LHCN-M2 (cell line): ENCODE measurements around the gene AFAP1L2. TPM values are rescaled to one million over a fixed set of nuclear protein-coding genes. Genes with fewer than 3 reads are reported as not detected.

Source experiments
- DNase-seq: peaks from one replicate; pipeline ENCODE4 v3.0.0-alpha.2; 2012; ENCODE audit warnings: low read depth
- total RNA-seq: library from RNA; depleted of rRNA; stranded (reverse); fragments of >200 nt; gene quantifications from 2 replicates; pipeline ENCODE4 v1.2.3, GENCODE V29; 2014

The AFAP1L2 gene
- total RNA-seq, 1 experiment from 2014 or later = under 0.01 TPM

DNA sequence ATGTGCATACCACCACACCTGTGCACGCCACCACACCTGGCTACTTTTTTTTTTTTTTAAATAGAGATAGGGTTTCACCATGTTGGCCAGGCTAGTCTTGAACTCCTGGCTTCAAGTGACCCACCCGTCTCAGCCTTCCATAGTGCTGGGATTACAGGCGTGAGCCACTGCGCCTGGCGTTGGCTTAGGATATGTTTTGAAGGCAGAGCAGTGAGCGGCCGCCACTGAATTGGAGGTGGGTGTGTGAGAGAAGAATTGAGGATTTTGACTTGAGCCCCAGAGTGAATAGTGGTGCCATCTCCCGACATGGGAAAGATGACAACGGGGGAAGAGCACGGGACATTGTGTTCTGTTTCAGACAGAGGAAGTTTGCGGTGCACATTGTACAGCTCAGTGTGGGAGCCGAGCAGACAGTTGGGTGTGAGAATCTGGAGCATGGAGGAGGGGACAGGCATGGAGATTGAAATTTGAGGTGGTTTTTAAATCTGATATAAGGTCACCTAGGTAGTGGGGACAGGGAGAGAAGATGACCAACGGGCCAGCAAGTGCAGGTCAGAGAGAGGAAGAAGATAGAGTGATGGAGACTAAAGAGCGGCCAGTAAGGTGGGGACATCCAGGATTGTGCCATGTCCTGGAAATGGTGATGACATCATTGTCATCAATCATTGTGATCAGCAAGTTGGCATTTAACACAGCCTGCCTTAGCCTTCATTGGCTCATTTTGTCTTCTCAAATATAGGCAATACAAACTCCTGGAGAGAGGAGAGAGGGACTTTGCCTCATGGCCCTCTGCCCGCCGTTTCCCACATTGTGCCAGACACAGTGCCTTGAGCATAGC, 129.5 kb downstream of the AFAP1L2 start:
- no peak for DNase-seq

DNA sequence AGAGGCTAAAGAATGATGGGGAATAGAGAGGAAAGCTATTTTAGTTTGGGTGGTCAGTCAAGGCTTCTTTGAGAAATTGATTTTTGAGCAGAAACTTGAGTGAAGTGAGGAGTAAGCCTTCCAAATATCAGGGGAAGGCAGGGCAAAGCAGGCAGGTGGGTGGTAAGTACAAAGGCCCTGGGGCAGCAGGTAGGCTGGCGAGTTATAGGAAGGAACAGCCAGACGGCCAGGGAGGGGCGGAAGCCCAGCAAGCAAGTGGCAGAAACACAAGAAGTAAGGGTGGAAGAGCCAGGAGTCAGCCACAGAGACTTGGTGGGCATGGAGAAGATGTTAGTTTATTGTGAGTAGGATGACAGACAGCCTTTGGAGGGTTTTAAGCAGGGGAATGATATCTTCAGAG, 130.4 kb downstream of the AFAP1L2 start:
- no peak for DNase-seq

DNA sequence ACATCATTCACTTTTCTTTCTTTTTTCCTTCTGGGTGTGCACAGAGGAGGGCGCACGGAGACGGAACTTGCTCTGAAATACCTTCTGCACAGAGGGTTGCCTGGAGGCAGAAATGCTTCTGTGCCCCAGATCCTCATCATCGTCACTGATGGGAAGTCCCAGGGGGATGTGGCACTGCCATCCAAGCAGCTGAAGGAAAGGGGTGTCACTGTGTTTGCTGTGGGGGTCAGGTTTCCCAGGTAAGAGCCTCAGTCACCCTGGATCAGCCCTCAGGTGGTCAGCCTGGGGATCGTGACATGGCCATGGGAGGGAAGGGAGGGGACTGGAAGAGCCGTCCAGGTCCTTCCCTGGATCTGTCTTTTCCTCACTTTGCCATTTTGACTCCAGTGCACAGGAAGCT, 131.6 kb downstream of the AFAP1L2 start:
- no peak for DNase-seq

DNA sequence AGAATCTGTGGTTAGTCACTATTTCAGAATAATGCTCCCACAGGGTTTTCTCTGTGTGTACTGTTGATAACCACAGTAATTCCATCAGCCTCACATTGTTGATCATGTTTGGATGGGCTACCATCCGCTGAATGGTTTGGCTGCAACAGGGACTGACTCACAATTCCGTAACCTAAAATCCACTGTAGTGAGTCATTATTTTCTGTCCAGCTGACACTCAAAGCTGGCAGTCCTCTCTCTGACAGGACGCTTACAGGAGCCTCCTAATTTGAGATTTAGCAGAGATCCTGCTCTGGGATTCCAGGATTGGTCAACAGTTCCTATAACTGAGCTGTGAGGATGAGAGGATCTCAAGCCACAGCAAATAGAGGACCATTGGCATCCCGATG, 132.5 kb downstream of the AFAP1L2 start:
- DNase-seq = peak; percentile 95

DNA sequence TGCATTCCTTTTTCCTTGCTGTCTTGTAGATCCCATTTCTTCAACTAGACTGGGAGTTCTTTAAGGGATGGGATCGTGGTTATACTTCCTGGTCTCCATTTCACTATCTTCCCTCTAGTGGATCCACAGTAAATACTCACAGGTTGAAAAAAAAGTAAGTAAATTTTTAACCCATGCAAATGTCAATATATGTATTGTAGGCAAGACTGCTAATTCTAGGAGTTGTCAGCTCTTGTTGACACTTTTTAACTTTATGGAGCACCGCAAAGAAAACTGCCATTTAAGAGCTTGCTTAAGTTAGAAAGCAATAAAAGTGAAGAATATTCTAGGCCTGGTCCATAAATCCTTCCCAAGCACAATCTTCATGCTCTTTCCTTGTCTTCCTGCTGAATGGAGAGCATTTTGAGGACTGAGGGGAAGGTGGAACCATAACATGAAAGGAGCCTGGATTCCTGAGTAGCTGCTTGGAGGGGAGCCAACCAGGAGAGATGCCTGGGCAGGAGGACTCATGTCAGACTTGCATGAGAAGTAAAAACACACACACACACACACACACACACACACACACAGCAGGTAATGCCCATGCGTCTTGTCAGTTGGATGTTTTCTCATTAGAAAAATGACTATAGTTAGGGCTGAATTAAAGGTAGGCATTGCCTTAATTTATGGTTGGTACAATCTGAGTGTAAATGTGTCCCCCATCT, 133.1 kb downstream of the AFAP1L2 start:
- no peak for DNase-seq

DNA sequence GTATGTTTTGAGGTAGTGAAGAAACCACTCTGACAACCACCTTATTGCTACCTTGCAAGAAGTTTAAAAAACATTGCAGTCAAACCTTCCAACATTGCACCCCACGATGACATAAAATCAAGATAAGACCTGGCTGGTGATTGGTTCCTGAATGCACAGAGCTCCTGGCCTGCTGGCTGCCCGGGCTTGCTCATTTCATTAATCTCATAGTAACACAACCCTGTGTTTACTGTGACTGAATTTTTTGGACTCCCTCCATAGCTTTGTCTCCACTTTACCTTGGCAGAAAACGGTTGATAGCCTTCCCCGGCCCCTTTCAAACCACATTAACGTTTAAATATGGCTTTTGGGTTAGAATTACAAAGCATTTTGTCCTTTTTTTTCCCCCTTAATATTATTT, 137.8 kb downstream of the AFAP1L2 start:
- no peak for DNase-seq

DNA sequence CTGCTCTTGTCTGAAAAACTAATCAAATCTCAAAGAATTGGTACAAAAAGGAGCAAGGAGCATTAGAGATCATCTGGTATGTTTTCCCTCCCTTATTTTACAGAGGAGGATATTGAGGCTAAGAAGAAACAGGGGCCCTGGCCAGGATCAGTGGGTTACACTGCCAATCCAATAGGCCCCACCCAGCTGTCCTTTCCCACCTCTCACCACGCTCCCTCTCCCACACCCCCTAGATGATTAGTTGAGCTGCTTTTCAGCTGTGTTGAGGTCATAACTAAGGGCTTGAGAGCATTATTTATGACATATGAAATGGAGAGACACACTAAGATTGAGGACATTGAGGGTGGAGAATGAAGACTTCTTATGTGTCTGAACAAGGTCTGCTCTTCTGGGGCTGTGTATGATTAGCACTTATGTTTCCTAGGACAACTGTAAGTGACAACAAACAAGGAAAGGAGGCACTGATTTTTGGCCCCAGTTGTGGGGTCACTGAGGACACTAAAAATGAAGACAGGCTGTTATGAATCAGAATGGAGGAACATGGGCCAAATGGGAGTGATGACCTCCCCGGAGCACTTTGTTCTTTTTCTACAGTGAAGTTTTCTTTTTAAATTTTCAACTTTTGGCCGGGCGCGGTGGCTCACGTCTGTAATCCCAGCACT, 138.8 kb downstream of the AFAP1L2 start:
- DNase-seq = no peak

DNA sequence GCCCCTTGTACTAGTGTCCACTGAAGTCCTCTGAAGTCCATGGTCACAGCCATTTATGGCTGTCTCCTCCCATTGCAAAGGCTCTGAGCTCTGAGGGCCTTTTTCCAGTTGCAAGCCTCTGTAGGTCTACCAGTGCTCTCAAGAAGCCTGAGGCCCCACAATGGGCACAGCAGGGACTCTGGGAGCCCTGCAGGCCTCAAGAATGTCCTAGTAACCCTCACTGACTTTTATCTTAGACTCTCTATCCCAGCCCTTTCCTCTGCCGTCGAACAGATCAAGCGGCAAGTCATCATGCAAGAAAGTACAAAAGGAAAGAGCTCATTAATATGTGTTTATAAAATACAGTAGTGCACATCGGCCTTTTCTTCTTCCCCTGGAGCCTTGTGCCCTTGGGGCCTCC, 141.8 kb downstream of the AFAP1L2 start:
- DNase-seq = no peak

DNA sequence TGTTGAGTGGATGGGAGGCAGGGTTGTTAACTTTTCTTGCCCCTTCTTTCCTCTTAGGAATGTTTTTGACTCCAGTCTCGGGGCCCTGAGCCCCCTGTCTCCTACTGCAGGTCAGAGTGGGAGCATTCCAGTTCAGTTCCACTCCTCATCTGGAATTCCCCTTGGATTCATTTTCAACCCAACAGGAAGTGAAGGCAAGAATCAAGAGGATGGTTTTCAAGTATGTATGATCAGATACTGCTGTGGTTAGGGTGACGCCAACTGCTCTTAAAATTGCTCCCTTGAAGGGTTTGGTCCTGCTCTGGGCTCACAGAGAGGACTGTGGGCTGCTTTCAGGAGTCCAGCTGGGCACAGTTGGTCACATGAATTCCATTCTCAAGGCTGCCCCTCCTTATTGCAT, 143.2 kb downstream of the AFAP1L2 start:
- DNase-seq = peak; percentile 41

DNA sequence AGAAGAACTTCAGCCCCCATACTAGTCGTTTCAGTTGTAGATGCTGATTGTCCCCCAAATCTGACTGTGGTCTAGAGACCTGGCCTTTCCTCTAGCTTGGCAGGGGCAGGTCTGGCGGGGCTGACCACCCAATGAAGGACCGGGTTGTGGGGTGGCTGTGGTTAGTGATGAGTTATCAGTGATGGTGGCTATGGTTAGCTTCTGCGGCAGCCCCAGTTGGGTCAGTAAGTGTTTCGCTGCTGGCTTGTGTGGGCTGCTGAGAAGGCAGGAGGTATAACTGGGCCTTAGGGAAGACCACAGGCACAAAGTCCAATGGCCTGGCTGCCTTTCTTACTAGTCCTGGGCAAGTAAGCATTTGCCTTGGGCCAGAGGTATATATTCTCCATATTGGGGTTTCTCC, 143.9 kb downstream of the AFAP1L2 start:
- no peak for DNase-seq

DNA sequence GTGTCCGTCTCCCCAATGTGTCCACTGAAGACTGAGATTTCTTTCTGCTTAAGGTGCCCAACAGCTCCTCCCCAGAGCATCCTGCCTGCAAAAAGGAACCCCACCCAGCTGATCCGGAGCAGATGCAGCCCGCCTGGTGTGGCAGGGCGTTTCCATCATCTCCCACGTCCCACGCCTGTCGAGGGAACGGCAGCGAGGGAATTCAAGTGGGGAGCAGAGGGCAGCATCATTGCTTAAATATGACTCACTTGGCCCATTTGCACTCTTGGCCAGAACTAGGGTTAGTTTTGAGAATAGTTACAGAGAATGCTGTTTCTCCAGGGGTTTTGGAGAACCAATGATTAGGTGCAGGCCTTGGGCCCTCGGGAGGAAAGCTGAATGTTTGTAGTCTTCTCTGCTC, 144.5 kb downstream of the AFAP1L2 start:
- DNase-seq = peak; percentile 12

DNA sequence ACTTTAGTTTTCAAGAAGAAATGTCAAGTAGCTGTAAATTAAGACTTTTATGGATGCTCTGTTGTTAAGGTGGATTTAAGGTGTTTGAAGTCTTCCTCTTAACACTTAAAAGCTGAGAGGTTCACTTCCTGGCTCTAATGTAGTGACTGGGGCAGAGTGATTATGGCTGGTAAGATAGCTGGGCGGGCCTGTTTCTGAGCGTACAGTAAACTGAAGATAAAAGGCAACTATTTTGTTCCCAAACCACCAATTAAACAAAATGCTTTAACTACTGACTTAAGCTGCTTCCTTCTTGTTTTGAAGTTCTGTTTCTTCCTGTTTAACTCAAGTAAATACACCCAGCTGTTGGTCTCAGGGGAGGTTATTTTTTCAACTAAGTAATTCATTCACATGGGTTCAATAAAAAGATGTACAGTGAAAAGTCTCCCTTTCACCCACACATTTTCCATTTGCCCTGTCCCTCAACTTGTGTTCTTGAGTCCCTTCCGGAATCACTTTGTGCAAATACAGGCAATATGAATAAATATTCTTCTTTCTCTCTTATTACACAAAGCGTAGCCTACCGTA, 145.9 kb downstream of the AFAP1L2 start:
- no peak for DNase-seq

DNA sequence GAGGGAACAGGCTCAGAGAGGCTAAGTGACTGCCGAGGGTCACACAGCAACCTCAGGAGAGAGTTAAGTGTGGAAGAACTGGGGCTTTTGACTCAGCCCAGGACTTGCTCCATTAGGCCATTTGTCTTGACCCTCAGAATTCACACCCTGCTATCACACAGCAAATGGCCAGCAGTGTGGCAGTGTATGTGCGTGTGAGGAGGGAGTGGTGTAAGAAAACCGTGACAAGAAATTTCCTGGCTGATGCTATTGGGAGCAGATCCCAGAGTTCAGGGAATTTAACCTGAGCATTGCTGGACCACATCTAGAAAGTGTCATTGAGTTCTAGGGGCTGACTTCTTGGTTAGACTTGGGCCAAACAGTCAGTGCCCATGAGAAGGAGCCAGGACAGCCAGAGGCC, 146.8 kb downstream of the AFAP1L2 start:
- DNase-seq = no peak

DNA sequence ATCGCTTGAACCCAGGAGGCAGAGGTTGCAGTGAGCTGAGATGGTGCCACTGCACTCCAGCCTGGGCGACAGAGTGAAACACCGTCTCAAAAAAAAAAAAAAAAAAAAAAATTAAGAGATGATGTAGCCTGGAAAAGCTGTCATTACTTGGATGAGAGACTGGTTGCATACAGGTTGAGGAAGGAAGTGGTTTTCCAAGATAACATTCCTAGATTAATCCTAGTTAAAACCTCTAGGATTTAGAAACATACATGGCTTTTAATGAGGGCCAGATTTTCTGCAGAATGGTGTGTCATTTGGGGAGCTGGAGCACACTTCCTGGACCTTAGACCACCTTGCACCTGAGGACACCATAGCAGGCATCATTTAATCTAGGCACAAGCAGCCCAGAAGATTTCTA, 147.5 kb downstream of the AFAP1L2 start:
- DNase-seq = no peak

DNA sequence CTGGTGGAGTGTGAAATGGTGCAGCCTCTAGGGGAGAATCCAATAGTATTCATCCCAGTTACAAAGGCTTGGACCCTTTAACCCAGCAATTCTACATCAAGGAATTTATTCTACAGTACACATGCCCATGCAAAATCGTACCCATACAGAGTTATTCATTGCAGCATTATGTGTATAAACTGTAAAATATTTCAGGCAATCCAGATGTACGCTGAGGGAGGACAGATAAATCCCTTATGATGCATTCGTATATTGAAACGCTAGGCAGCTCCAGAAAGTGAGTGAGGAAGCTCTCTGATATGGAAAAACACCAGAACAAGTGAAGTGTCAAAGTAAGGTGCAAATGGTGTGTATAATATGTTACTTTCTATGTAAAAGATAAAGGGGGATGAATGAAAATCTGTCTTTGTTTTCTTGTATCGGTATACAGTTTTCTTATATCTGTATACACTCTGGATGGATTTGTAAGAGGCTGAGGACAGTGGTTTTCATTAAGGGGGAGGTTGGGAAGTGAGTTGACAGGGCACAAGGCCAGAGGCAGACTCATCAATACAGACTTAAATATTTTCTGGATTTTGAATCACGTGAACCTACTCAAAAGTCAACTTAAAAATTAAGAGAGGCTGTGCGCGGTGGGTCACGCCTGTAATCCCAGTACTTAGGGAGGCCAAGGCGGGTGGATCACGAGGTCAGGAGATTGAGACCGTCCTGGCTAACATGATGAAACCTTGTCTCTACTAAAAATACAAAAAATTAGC, 148.1 kb downstream of the AFAP1L2 start:
- no peak for DNase-seq

DNA sequence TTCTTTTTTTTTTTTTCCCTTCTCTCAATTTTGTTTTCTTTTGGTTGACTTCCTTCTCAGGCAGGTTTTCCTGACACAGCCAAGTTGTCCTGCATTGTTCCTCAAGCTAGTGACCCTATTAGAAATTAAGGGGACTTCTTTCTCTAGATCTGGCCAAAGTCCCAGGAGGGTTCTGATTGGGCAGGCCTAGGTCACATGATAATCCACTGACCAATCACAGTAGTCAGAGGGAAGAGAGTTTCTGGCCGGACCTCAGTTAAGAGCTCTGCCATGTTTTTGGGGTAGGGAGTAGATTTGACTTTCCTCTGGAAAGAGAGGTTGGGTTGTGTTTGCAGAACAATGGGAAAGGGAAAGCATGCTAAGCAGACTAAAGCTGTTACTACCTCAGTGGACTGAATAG, 149.1 kb downstream of the AFAP1L2 start:
- DNase-seq = no peak

DNA sequence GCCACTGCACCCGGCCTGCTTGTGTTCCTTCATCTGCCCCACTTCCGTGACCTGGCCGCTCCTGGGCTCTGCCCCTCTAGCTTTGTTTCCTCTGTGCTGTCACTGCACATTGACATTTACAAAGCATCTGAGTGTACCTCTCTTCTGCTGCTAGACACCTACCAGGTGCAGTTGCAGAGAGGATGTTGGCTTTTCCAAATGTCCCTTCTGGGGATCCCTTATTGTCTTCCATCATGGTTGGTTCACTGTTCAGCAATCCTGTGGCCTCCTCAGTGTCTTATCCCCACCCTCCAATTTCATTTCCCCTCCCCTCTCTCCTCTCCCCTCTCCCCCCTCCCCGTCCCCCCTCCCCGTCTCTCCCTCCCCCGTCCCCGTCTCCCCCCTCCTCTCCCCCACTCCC, 151.4 kb downstream of the AFAP1L2 start:
- no peak for DNase-seq

DNA sequence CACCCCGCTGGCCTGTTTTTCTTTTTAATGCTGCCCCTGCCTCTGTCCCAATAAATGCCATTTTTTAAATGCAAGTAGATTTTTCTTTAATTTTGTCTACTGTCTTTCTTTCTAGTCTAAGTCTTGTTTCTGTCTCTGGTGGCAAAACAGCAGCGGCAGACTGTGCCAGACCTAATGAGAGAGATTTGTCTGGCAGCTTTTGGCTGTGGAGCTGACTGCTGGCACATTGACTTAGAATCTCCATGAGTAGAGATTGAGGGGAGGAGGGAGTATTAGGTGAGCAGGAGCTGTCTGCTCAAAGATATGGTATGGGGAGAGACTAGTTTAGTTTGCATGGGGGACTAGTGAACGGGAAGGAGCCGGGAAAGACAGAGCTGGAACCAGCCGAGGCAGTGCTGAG, 152.2 kb downstream of the AFAP1L2 start:
- no peak for DNase-seq

DNA sequence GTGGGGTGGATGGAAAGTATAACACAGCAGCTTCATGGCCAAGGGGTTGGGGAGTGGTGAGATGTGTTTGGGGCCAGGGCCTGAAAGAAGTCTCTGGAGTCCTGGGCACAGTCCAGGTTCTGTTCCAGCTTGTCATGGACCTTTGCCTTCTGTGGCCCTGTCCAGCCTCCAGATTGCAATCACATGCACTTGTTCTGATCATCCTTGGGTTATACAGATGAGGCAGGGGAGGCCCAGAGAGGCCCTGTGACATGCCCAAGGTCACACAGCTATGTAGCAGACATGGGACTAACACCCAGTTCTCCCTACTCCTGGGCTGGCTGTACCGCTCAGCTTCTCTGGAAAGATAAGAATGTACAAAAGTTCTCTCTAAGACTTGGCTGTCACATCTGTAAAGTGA, 153.6 kb downstream of the AFAP1L2 start:
- no peak for DNase-seq

DNA sequence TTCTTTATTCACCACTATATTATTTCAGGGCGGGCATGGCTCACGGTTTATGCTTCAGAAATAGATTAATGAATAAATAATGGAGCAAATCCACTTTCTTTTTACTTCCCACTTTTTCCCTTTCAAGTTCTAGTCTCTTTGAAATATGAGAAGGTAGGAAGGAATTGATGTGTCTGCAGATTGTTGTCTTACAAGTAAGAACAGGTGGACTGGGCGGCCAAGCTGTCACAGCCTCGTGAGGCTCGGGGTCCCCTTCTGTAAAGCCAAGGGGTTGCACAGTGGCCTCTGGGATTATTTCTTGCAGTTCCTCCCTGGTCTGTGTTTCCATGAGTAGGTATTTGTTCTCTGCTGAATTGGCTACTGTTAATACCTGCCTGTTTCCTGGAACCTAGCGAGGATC, 154.1 kb downstream of the AFAP1L2 start:
- no peak for DNase-seq

DNA sequence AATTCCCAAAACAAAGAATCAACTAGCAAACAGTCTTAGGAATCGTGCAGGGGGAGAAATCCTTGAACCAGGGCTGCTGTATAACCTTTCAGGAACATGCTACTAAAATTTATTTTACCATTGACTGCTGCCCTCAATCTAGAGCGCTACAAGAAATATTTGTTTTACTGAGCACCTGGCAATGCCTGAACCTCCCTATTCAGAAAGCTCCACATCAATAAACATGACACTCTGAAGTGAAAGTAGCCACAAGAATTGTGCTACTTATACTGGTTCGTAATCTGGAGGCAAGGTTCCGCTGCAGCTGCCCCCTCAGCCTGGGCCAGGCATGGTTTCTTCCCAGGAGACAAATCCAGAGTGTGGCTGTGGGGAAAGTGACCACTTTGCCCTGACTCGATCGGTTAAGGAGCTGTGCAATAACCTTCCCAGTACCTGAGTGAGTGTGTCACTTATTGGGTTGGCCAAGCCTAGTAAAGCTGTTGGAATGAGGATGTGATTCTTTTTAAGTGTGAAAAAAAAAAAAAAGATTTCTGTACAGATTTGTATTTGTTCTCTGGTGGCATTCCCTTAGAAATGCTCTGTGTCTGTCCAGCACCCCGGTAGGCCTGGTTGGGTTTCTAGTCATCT, 157.5 kb downstream of the AFAP1L2 start:
- no peak for DNase-seq
